Fibroblast of pulmonary artery (primary cell): ENCODE measurements around the gene TSPAN14.

ENCODE experiments used
- DNase-seq: peaks from one replicate; pipeline ENCODE4 v3.0.0-alpha.2; 2010; ENCODE audit warnings: low read depth
- H3K4me3 ChIP-seq: replicated peaks from 2 replicates; pipeline ENCODE4 v1.5.1; 2011; ENCODE audit warnings: low read depth, mild to moderate bottlenecking, control low read depth, low read length, moderate library complexity
- TF ChIP-seq, protein P1 (sequence below): IDR thresholded peaks from 2 replicates; pipeline ENCODE4 v1.5.1; 2011; ENCODE audit warnings: mild to moderate bottlenecking, control low read depth, low read length, inconsistent platforms; ENCODE audit errors: missing control alignments

TSPAN14 gene

GRCh38 chr10:80520661-80521470 is 66.8 kb downstream of the TSPAN14 start:
- no peak overlapping the region for H3K4me3 ChIP-seq
- TF ChIP-seq, protein P1, sequence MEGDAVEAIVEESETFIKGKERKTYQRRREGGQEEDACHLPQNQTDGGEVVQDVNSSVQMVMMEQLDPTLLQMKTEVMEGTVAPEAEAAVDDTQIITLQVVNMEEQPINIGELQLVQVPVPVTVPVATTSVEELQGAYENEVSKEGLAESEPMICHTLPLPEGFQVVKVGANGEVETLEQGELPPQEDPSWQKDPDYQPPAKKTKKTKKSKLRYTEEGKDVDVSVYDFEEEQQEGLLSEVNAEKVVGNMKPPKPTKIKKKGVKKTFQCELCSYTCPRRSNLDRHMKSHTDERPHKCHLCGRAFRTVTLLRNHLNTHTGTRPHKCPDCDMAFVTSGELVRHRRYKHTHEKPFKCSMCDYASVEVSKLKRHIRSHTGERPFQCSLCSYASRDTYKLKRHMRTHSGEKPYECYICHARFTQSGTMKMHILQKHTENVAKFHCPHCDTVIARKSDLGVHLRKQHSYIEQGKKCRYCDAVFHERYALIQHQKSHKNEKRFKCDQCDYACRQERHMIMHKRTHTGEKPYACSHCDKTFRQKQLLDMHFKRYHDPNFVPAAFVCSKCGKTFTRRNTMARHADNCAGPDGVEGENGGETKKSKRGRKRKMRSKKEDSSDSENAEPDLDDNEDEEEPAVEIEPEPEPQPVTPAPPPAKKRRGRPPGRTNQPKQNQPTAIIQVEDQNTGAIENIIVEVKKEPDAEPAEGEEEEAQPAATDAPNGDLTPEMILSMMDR = no peak
- DNase-seq = no peak

DNA sequence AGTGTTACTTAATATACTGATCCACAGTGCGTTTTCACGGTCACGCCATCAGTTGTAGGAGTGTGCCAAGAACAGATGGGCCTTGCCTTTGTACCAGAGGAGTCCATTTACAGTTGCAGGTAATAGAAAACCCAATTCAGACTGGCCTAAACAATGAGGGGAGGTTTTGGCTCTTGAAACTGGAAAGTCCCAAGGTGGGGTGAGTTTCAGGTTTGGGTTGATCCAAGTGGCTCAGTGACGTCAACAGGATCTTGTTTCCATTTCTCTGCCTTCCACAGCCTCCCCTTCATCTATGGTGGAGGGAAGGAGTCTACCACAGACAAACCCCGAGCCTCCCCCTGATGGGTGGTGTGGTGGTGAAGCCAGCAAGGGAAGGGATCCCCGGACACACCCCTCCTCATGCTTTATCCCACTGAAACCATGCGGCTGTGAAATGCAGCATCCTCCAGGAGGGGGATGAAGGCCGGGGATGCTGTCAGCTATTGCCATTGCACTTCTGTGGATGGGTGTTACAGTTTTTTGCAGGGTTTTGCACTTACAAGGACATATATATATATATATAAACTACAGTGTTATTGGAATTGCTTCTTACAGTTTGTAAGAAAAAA is 68.8 kb downstream of the TSPAN14 start:
- no peak overlapping the region for H3K4me3 ChIP-seq
- TF ChIP-seq, protein P1 = no peak
- DNase-seq = no peak

- no peak for DNase-seq
- H3K4me3 ChIP-seq = no peak overlapping the region
- TF ChIP-seq, protein P1 = no peak
Measured at GRCh38 chr10:80523773-80524172, 69.7 kb downstream of the TSPAN14 start.

DNA sequence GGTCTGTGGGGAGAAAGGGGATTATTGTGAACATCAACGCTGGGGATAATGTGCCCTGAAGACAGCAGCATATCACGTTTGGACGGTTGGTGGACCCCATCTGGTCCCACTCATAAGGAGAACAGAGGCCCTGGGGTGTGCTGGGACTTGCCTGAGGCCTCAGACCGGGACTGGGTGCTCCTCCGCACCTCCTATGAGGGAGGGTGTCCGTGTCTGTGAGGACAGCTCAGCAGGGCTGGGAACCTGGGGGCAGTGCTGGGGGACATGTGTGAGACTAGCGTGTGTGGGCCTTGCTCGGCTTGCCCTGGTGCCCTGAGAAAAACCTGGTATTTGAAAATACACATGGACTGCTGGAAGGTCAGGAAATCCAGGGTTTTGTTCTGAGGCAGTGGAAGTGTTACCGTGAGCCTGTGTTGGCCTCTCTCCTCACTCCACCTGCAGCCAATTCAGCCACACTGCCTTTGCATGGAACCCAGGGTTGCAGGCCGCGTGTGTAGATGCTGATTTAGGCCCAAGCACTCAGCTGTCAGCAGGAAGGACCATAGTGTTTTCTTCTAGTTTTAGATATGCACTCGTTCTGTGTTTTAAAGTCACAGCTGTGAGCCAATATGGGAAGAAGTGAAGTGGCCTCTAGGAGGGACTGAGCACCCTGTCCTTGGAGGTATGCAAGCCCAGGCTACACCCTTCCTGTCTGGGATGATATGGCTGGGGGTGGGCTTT is 70.2 kb downstream of the TSPAN14 start:
- TF ChIP-seq, protein P1 = no peak

GRCh38 chr10:80526218-80526617 is 72.1 kb downstream of the TSPAN14 start:
- TF ChIP-seq, protein P1 = no peak
- DNase-seq = no peak
- no peak overlapping the region for H3K4me3 ChIP-seq

More for the DNA sequence above, 70.2 kb downstream of the TSPAN14 start:
- DNase-seq = no peak
- H3K4me3 ChIP-seq = no peak overlapping the region

GRCh38 chr10:80526742-80527141 is 72.6 kb downstream of the TSPAN14 start:
- TF ChIP-seq, protein P1 = no peak
- no peak overlapping the region for H3K4me3 ChIP-seq
- DNase-seq = no peak
